Body of pancreas (tissue), 4 donors: Measurements from ENCODE around the gene RRAS. TPM values are rescaled to one million over a fixed set of nuclear protein-coding genes. Genes with fewer than 3 reads are reported as not detected.
A peak's percentile ranks its signal among the peaks of the same experiment; 100 is the strongest.
"Not testable (repeated sequence)": the region's sequence is repeated elsewhere in the genome, so short reads cannot be mapped to it uniquely, and the experiment has no call there.

ENCODE experiments used
- ATAC-seq: fragments of 150-250 bp; one replicate; pipeline ENCODE4 v1.9.1; 2016
- DNase-seq, 4 donors: peaks; one replicate each; pipeline ENCODE4 v3.0.0-alpha.2; 2019
- H3K27ac ChIP-seq, 4 donors: fragments of 200-600 bp; sonication (generic); 1 replicate in 3 of 4; 2 replicates in 1 of 4; pipeline versions ENCODE4 v1.5.1 to v1.6.1; 2016 to 2019; ENCODE audit warnings: mild to moderate bottlenecking in 1 of 4, mixed read lengths in 1 of 4, moderate library complexity in 1 of 4
- H3K27me3 ChIP-seq, 2 donors: fragments of 200-600 bp; sonication (generic); one replicate each; pipeline ENCODE4 v1.6.0; 2016; ENCODE audit warnings: mild to moderate bottlenecking in 1 of 2
- H3K36me3 ChIP-seq, 2 donors: fragments of 200-600 bp; sonication (generic); replicated peaks in 1 of 2; 2 replicates each; pipeline ENCODE4 v1.5.1; 2016; ENCODE audit warnings: low read depth in 2 of 2; ENCODE audit not compliant: insufficient read depth in 1 of 2
- H3K4me1 ChIP-seq: fragments of 200-600 bp; sonication (generic); one replicate; pipeline ENCODE4 v1.6.0; 2016
- H3K4me3 ChIP-seq, 2 donors: fragments of 200-600 bp; sonication (generic); 1 replicate in 1 of 2; 2 replicates in 1 of 2; pipeline ENCODE4 v1.5.1; 2016 to 2019
- H3K9me3 ChIP-seq, 3 donors: fragments of 200-600 bp; sonication (generic); 1 replicate in 2 of 3; 2 replicates in 1 of 3; pipeline ENCODE4 v1.5.1; 2016
- POLR2A ChIP-seq, 3 donors: fragments of 450-650 bp; IDR thresholded peaks; one replicate each; pipeline ENCODE4 v1.6.1; 2016; ENCODE audit warnings: antibody characterized with exemption in 3 of 3, mild to moderate bottlenecking in 2 of 3
- WGBS, 2 donors: methylation state at CpG; one replicate each; pipeline ENCODE4 v1.1.5; 2017; 5-methylcytosine and 5-hydroxymethylcytosine counted together
- intact Hi-C: fragments of 100-400 bp; cut with DNase I; formaldehyde crosslinking; loops from one replicate; pipeline ENCODE4 v1.15.1; 2023
- total RNA-seq, 2 donors: library from RNA; depleted of rRNA; stranded (reverse); fragments of >200 nt; gene quantifications; one replicate each; pipeline ENCODE4 v1.1.0, GENCODE V29; 2016
- TF ChIP-seq, protein P1 (sequence below), 7 experiments: fragments of 450-650 bp in 4 of 7; fragments of 200-600 bp in 3 of 7; sonication (generic) in 3 of 7; IDR thresholded peaks; one replicate each; pipeline ENCODE4 v1.5.1; 2016 to 2019; ENCODE audit warnings: antibody characterized with exemption in 7 of 7

Gene RRAS
- total RNA-seq, 2 donors from 2014 or later, result 10.9 to 17.9 TPM

- 19 to 27% methylated on average over 8 to 15 of the region's 31 CpGs for WGBS, 2 donors
- no peaks in the 10 kb centered on the region for H3K27me3 ChIP-seq
- H3K27ac ChIP-seq, result peak overlapping the region; percentile 49 to 99 (median 97)
- ATAC-seq (no peak), DNase-seq (no peak)
- intact Hi-C loops, result loop anchor here (5.0 kb wide), 1 partner anchor 42 kb away; no protein-coding TSS in a partner anchor
- peaks cover 52% of the 10 kb centered on the region for H3K4me1 ChIP-seq
- no peaks in the 10 kb centered on the region for H3K36me3 ChIP-seq
- H3K4me3 ChIP-seq, result peak overlapping the region; percentile 38 to 39
- no peaks in the 10 kb centered on the region for H3K9me3 ChIP-seq
- TF ChIP-seq, protein P1, sequence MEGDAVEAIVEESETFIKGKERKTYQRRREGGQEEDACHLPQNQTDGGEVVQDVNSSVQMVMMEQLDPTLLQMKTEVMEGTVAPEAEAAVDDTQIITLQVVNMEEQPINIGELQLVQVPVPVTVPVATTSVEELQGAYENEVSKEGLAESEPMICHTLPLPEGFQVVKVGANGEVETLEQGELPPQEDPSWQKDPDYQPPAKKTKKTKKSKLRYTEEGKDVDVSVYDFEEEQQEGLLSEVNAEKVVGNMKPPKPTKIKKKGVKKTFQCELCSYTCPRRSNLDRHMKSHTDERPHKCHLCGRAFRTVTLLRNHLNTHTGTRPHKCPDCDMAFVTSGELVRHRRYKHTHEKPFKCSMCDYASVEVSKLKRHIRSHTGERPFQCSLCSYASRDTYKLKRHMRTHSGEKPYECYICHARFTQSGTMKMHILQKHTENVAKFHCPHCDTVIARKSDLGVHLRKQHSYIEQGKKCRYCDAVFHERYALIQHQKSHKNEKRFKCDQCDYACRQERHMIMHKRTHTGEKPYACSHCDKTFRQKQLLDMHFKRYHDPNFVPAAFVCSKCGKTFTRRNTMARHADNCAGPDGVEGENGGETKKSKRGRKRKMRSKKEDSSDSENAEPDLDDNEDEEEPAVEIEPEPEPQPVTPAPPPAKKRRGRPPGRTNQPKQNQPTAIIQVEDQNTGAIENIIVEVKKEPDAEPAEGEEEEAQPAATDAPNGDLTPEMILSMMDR (IDR thresholded peaks at IDR 0.05), result no peak
- no peak for TF ChIP-seq POLR2A (IDR thresholded peaks at IDR 0.05)
These were observed 386 bp downstream of the RRAS start for GRCh38 chr19:49639401-49640112.

DNA sequence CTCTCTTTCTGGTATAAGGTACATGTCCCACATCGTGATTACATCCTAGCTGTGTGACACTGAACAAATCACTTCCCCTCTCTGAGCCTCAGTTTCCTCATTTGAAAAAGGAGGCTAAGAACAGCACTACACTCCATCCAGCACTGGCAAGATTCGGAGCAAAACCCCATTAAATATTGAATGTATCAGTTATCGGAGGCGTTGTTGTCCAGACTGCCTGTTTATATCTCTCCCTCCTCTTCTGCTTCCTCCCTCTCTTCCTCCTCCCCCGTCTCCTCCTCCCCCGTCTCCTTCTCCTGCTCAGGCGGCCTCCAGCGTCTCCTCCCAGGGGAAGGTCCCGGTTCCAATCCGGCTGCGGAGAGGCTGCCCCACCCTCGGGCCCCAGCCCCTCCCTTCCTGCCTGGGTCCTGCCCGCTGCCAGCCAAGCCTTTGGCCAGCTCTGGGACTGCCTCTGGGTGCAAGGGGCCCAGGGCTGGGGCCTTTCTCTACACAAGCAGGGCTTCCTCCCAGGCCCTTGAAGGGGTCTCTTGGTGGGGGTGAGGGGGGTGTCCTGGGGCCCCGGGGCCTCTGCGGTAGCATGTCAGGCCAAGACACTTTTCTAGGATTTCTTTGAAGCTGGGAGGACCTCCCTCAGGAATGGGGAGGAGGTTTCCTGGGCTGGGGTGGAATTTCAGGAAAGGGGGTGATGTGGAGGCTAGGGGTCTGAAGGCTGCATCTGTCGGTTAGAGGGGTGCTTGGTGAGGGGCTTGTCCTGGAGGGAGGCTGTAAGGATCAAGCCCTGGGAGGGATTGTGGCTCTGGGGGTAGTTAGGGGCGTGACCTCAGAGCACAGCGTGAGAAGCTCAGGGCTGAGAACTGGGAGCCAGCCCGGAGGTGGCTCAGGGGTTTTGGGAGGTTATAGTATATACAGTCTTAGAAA lies 1.9 kb downstream of the RRAS start:
- ATAC-seq, result no peak
- H3K27ac ChIP-seq, result peak overlapping the region in 3 of 4 donors; percentile 23 to 63 (median 49)

DNA sequence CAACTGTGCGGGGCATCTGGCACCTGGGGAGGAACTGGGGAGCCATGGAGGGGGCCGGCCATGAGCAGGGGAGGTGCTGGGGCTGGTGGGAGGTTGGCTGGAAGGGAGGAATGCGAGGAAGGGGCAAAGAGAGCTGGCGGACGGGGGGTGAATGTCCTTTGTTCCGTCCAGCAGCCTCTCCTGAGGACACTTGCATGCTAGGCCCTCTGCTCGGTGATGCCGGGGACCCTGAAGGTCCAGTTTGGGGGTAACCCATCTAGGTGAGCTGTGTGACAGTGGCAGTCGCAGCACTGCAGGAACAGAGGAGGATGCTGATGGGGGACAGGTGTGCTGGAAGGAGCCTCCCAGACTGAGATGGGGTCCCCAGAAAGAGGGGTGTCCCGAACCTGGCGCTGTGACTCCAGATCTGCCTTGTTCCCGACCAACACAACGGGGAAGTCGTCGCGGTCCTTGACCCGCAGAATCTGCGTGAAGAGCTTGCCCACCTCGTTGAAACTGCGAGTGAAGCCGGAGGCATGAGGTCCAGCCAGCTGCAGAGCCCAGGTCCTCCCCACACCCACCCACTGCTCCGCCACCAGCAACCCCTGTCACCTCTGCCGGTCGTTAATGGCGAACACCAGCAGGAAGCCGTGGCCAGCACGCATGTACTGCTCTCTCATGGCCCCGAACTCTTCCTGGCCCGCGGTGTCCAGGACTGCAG lies 3.6 kb downstream of the RRAS start:
- no peak for DNase-seq
- Histone ChIP-seq H3K9me3 (no peaks in the 10 kb centered on the region), H3K4me1 (peaks cover 35% of the 10 kb centered on the region), H3K27ac (no peak overlapping the region), H3K4me3 (no peak overlapping the region), H3K27me3 (no peaks in the 10 kb centered on the region), H3K36me3 (no peaks in the 10 kb centered on the region)
- intact Hi-C loops, result loop anchor here (5.0 kb wide), 1 partner anchor 39 kb away; no protein-coding TSS in a partner anchor
- ATAC-seq, result no peak
- no peak for TF ChIP-seq POLR2A (IDR thresholded peaks at IDR 0.05)
- TF ChIP-seq, protein P1 (IDR thresholded peaks at IDR 0.05), result no peak
- WGBS, 2 donors, result 78 to 79% methylated on average over 25 to 30 of the region's 30 CpGs

More for the DNA sequence above, 1.9 kb downstream of the RRAS start:
- H3K27me3 ChIP-seq, result no peaks in the 10 kb centered on the region
- 20 to 22% methylated on average over 18 to 19 of the region's 19 CpGs for WGBS, 2 donors
- intact Hi-C loops, result loop anchor here (5.0 kb wide), 1 partner anchor 41 kb away; no protein-coding TSS in a partner anchor
- peaks cover 37% of the 10 kb centered on the region for H3K4me1 ChIP-seq
- no peaks in the 10 kb centered on the region for H3K9me3 ChIP-seq
- no peak for TF ChIP-seq POLR2A (IDR thresholded peaks at IDR 0.05)
- TF ChIP-seq, protein P1 (IDR thresholded peaks at IDR 0.05), result no peak
- DNase-seq, result peak; percentile 57 to 79 (median 66)
- H3K36me3 ChIP-seq, result no peaks in the 10 kb centered on the region
- no peak overlapping the region for H3K4me3 ChIP-seq

- 50 to 59% methylated on average over 17 to 23 of the region's 24 CpGs for WGBS, 2 donors
- TF ChIP-seq POLR2A (IDR thresholded peaks at IDR 0.05), result no peak
- TF ChIP-seq, protein P1 (IDR thresholded peaks at IDR 0.05), result no peak
- Histone ChIP-seq H3K36me3 (no peaks in the 10 kb centered on the region), H3K4me3 (no peak overlapping the region), H3K9me3 (no peaks in the 10 kb centered on the region), H3K27ac (peak overlapping the region in 1 of 4 donors; percentile 26), H3K4me1 (peaks cover 37% of the 10 kb centered on the region), H3K27me3 (no peaks in the 10 kb centered on the region)
- intact Hi-C loops, result loop anchor here (5.0 kb wide), 1 partner anchor 38 kb away; no protein-coding TSS in a partner anchor
- no peak for DNase-seq
- ATAC-seq, result no peak
These were observed 4.3 kb downstream of the RRAS start for GRCh38 chr19:49635530-49636232.

DNA sequence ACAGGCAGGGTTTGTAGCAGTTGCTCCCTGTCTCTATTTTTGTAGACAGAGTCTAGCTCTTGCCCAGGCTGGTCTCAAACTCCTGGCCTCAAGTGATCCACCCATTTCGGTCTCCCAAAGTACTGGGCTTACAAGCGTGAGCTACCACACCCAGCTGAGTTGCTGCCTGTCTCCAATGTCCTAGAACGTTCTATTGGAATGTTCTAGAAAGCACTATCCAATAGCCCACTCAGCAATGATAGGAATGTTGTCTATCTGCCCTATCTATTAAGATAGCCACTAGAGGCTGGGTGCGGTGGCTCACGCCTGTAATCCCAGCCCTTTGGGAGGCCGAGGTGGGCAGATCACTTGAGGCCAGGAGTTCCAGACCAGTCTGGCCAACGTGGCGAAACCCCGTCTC lies 6.7 kb downstream of the RRAS start:
- WGBS, 2 donors, result 74 to 78% methylated on average over 9 of the region's 9 CpGs
- H3K4me3 ChIP-seq, H3K9me3 ChIP-seq, ATAC-seq, H3K27ac ChIP-seq, intact Hi-C loops, DNase-seq, H3K36me3 ChIP-seq, H3K27me3 ChIP-seq: not testable (repeated sequence)
- H3K4me1 ChIP-seq, result peaks cover 21% of the 10 kb centered on the region
